ENCODE measurements around the gene SMIM29.

Gene SMIM29

DNA sequence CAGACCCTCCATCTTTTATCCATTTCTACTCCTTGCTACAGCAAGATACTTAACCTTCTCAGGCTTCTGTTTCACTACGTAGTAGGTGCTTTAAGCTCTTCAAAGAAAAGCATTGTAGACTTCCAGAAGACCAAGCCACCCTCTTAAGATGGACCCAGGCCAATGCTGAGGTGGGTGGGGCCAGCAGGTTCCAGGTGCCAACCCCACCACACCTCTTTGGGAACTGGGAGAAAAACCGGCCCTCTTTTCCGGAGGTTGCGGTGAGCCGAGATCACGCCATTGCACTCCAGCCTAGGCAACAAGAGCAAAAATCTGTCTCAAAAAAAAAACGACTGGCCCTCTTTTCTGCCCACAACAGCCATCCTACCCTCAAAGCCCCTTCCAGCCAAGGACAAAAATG is 22.7 kb downstream of the SMIM29 start:
- DNase-seq (ENCODE audit: low spot score): no peak

DNA sequence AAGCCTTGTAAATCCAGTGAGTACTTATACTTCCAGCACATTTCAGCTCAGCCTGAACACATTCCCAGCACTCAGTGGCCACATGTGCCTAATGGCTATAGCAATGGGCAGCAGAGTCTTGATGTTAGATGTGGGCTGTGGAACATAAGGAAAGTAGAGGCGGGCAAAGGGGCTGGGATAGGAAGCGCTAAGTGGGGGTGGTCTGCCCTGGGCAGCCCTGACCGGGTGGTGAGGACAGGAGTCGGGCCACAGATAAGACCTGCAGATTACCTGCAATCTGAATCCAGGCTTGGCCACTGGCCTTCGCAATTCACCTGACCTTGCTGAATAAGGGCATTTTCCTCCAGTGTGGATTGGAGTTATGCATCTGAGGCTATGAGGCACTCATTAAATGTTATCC is 23.3 kb downstream of the SMIM29 start:
- no peak for DNase-seq (ENCODE audit: low spot score)

DNA sequence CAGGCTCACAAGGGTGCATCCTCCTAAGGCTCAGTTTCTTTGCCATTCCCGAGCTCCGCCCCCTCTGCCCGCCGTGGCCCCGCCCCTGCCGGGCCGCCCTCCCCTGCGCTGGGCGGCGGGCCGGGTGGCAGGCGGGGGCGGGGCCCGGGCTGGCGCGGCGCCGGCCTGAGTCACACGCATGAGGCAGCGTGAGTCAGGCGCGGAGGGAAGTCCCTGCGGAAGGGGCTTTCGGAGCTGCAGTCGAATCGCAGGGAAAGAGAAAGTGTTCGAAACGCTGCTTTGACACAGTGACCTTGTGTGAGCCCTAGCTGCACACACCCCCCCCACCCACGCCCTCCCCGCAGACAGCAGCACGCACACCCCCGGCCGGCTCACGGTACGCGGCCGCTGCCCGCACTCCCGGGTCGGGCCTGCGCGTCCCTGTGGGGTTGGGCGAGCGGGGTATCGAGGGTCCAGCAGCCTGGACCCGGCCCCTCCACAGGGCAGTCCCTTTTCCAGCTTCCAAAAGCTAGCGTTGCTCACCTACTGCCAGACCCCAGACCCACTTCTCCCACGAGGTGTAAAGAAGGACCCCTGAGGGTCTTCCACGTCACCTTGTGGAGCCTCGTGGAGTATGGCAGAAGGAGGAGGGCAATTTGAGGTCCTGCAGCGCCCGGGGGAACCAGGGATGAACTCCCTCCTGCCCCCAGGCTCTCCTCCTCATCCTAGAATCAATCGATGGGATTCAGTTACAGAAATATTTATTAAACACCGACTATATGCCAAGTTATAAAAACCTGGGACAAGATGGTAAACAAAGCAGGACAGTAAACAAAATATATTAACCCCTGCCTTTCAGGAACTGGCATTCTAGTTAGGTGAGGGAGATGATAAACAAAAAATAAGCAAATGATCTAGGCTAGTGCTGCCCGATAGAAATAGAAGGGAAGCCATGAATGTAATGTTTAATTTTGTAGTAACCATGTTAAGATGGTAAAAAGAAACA is 24.6 kb downstream of the SMIM29 start:
- peak; percentile 87 for DNase-seq (ENCODE audit: low spot score)

DNA sequence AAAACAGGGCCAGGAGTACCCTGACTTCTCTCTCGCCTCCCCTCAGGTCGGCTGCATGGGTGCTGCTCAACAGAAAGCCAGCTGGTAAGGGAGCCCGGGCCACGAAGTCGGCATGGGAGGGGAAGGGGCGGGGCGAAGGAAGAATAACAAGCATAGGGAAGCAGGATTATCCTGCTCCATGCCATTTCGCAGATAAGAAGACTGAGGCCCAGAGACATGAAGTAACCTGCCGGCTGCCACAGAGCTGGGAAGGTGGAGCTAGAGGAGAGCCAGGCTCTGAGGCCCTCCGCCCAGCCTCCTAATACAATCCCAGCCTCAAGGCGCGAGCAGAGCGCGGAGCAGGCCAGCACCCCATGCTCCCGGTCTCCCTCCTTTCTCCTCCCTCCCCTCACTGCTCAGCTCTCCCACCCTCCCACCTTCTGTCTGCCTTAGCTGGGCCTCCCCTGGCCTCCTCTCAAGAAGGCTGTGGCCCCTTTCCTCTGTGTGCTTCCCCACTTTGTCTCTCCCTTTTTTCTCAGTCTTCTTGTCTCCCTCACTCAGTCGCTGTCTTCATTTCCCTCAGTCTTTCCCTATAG is 25.3 kb downstream of the SMIM29 start:
- no peak for DNase-seq (ENCODE audit: low spot score)

DNA sequence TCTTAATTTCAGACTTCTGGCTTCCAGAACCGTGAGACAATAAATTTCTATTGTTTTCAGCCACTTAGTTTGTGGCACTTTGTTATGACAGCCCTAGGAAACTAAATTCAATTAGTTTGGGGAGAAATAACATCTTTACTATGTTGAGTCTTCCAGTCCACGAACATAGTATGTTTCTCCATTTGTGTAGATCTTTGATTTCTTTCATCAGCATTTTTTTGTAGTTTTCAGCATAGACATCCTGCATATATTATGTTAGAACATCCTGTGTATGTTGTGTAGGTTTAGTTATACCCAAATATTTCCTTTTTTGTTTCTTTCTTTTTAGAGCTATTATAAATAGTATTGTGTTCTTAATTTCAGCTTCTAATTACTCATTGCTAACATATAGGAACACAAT is 30.1 kb downstream of the SMIM29 start:
- no peak for DNase-seq (ENCODE audit: low spot score)

DNA sequence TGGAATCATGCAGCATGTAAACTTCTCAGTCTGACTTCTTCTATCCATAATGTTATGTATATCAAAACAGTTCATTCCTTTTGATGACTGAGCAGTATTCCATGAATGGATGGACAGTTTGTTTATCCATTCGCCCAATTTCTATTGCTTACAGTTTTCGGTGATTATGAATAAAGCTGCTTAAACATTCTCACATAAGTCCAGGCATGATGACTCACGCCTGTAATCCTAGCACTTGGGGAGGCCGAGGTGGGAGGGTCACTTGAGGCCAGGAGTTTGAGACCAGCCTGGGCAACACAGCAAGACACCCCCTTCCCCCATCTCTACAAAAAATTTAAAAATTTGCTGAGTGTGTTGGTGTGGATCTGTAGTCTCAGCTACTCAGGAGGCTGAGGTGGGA is 35.0 kb downstream of the SMIM29 start:
- no peak for DNase-seq (ENCODE audit: low spot score)

DNA sequence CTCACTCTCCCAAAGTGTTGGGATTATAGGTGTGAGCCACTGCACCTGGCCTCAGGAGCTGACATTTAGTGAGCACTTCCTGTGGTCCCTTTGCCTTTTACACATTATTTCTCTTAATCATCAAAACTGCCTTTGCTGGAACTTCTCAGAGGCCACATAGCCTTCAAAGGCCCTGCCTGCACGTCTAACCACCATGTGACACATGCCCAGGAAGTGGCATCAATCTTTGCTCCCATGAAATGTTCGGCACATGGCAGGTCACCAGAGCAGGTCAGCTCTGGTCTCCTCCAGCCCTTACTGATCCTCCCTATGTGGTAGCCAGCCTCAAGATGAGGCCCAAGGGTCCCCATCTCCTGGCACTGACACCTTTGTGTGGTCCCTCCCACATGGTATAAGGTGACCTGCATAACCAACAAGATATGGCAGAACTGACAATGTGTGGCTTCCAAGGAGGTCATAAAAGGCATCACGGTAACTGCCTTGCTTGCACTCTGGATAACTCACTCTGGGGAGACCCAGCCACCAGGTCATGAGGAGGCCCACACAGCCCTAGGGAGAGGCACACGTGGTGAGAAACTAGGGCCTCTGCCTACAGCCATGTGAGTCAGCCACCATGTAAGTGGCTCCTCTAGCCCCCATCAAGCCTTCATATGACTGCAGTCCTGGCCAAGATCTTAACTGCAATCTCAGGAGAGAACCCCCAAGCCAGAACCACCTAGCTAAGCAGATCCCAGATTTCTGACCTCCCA is 40.9 kb downstream of the SMIM29 start:
- no peak for DNase-seq (ENCODE audit: low spot score)

DNA sequence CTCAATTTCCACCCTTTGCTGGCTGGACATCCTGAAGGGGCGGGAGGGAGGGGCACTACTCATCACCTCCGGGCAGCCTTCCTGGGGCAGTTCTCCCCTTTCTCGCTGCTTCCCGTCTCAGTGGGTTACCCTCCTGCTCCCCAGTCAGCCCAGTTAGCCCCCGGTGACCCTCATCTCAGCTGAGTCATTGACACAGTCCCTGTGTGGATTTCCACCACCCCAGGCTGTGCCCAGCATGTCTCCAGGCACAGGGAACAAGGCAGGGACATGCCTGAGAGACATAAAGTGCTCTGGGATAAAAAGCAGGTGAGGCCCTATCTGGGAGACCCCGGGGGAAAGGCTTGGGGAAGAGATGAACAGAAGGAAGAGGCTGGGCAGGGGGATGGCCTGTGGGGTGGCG is 42.1 kb downstream of the SMIM29 start:
- no peak for DNase-seq (ENCODE audit: low spot score)

DNA sequence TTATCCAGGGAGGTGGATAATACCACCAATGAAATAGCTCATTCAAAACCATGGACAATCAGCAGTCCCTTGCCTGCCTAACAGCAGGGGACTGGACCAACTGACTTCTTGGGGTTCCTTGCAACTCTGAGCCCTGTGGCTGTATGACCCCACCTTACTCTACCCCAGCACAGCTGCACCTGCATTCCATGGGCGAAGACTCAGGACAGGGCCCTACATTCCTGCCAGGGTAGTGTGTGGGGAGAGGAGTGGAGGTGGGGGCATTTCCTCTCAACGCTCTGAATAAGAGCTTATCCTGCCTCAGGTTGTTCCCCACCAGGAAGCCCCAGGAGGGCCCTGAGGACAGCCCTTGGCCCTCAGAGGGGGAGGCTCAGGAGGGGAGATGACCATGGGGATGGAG is 42.9 kb downstream of the SMIM29 start:
- no peak for DNase-seq (ENCODE audit: low spot score)

DNA sequence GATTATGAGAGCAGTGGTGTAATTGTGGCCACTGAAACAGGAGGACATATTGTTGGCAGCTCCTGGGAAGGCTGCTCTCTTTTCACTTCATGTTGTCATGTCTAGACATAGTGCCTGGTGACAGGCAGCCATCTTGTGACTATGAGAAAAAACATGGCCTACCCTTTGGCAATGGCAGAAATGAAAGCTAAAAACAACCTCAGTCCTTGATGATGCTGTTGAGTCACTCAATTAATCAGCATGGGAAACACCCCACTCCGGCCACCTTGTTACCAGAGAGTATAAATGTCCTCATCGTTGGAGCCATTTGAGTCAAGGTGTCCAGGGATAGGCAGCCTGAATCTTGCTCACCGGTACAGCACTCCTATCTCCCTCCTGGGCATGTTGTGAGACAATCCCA is 43.3 kb downstream of the SMIM29 start:
- DNase-seq (ENCODE audit: low spot score): no peak

DNA sequence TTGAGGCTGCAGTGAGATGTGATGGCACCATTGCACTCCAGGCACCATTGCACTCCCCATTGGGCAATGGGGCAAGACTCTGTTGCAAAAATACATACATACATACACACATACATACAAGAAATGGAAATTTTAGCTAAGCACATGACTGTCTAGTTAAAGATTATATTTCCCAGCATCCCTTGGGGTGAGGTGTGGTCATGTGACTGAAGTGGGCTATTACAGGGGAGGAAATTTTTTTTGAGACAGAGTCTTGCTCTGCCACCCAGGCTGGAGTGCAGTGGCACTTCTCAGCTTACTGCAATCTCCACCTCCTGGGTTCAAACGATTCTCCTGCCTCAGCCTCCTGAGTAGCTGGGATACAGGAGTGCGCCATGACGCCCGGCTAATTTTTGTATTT is 44.1 kb downstream of the SMIM29 start:
- no peak for DNase-seq (ENCODE audit: low spot score)

DNA sequence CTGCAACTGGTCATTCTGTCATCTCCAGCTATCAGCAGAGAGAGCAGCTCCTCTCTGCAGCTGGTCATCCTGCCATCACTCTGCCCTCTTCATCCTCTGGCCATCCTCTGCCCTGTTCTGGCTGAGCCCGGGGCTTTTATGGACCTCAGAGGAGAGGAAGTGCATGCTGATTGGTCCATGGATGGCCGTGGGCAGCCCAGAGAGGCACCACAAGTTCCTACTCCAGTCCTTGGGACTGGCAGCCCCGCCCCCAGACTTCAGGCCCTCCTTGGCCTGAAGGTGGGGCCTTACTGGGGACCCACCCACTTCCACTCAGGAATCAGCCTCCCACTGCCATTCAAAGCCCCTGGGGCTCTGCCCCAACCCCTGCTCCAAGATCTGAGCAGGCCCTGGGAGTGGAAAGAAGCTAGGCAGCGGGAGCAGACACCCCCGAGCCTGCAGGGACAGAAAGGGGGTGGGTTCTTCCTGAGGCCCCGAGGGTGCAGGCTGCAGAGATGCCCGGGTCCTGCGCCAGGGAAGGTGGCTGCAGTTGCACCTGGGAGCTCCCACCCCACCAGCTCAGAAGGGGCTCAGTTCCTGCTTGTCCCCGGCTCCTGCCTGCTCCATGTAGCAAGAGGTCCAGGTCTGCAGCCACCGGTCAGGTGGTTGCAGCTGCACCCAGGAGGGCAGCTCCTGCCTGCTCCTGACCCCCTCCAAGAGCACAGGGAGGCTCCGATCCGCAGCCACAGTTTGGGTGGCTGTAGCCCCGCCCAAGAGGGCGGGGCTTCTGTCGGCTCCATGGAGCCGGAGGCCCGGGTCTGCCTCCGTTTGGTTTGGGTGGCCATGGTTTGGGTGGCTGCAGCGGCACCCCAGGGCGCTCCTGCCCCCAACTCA is 46.2 kb downstream of the SMIM29 start:
- no peak for DNase-seq (ENCODE audit: low spot score)

DNA sequence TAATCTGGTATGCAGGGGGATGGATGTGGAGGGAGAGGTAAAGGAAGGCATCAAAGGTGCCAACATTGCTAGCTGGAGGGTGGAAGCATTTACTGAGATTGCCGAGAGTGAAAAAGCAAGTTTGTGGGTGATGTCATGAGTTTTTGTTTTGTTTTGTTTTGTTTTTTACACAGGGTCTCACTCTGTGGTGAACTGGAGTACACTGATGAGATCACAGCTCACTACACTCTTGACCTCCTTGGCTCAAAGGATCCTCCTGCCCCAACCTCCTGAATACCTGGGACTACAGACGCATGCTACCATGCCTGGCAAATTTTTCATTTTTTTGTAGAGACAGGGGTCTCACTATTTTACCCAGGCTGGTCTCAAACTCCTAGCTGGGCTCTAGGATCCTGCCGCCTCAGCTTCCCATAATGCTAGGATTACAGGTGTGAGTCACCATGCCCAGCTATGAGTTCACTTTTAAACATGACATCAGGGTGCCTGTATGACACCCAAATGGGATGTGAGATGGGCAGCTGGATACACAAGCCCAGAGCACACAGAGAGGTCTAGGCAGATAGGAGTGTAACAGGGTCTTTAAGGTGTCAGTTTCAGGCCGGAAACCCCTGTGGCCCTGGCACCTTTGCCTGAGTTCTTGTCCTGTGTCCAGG is 47.2 kb downstream of the SMIM29 start:
- DNase-seq (ENCODE audit: low spot score): no peak

DNA sequence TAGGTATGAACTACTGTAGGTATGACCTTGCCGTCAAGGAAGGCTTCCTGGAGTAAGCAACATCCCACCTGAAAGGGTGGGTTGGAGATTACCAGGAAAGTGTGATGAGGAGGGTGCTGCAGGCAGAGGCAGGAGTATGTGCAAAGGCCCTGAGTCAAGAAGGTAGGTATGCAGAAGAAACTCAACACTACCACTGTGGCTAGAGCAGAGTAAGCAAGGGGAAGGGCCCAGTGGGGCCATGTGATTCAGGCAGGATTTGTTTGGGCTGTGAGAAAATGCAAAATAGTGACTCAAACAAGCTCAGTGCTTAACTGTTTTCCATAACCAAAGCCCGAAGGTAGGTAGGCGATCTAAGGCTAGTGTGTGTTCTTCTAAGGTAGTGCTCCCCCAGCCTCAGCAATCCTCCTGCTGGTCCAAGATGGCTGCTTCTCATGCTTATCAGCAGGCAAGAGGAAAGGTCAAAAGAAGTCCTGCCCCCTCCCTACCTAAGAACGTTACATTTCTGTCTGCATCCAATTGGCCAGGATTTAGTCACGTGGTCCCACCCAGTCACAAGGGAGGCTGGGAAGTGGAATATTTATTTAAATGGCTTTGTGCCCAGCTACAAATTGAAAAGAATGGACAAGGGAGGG is 48.4 kb downstream of the SMIM29 start:
- no peak for DNase-seq (ENCODE audit: low spot score)

DNA sequence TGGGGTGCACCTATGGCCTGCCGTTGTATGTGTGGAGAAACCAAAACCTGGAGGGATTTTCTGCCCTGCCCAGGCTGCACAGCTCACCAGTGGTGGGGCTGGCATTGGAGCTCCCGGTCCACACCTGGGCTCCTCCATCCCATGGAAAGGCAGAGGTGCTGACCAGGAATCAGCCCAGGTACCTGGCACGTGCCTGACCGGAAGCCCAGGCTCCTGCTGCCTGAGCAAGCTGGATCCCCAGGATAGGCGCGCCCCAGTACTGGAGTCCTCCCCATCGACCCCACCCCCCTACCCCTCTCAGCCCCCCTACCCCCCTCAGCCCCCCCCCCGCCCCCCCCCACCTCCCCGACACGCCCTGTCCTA is 52.0 kb downstream of the SMIM29 start:
- DNase-seq (ENCODE audit: low spot score): no peak

Data from globus pallidus (tissue), 1 donor.